ENCODE data around the gene LRG1.

DNA sequence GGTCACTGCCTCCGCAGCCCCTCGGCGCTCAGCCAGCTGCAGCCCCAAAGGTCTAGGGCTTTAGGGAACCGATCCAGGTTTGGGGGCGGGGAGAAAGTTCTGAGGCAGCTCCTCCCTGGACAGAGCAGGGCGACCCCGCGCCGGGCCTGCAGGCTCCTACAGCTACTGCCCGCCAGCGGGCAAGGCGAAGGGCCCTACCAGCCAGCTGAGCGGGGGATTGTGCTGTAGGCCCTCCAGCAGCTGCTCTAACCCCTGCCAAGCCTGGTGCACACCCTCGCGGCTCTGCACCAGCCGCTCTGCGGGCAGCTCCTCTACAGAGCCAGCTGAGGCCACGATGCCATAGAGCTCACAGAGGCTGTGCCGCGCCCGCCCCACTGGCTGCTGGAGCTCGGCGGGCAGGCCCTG is 35.5 kb downstream of the LRG1 start:
- no peak for TF ChIP-seq POLR2A (IDR thresholded peaks at IDR 0.05; ENCODE audit: low read depth)
- TF ChIP-seq CTCF (IDR thresholded peaks at IDR 0.05) = no peak
